GM23248 (cell line): ENCODE results near the gene IL21R.

Experiments used
- EZH2 ChIP-seq: fragments of 200-600 bp; sonication (generic); IDR thresholded peaks from 2 replicates; pipeline ENCODE4 v1.6.1; 2018; ENCODE audit warnings: antibody characterized with exemption, mild to moderate bottlenecking; ENCODE audit not compliant: insufficient read depth, poor library complexity, severe bottlenecking
- EZH2phosphoT487 ChIP-seq: fragments of 200-600 bp; sonication (generic); IDR thresholded peaks from 2 replicates; pipeline ENCODE4 v1.6.1; 2018; ENCODE audit warnings: antibody characterized with exemption, moderate library complexity, mild to moderate bottlenecking, low read depth; ENCODE audit not compliant: insufficient read depth

DNA sequence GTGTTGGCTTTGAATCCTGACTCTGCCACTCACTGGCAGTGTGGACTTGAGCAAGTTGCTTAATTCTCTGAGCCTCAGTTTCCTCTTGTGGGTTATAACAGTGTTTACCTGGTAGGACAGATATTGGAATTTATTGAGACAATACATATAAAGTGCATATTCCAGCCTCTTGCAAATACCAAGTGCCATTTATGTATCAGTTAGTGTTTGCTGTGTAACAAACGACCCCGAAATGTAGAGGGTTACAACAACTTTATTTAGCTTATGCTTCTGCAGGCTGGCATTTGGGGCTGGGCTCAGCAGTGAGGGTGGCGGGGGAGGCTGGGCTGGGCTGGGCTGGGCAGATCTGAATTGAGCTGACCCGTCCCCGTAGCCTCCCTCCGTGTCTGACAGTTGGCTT, 42.4 kb upstream of the IL21R start:
- TF ChIP-seq EZH2phosphoT487 (no peak), EZH2 (no peak)
